Esophagus mucosa (tissue), 1 donor: ENCODE results near the gene CLCNKB. TPM values are rescaled to one million over a fixed set of nuclear protein-coding genes. Genes with fewer than 3 reads are reported as not detected.
"Not testable (repeated sequence)": the region's sequence is repeated elsewhere in the genome, so short reads cannot be mapped to it uniquely, and the experiment has no call there.

Source experiments
- ATAC-seq: fragments of 200-7000 bp; cut with Tn5 transposase; one replicate; pipeline ENCODE4 v1.9.1; 2020
- total RNA-seq: library from RNA; stranded (reverse); gene quantifications from one replicate; pipeline ENCODE4 v1.2.4, GENCODE V29; 2023
- donor health status: DM: yes; HTN: yes; CAD: no.

CLCNKB gene
- total RNA-seq, 1 donor from 2014 or later: not detected

DNA sequence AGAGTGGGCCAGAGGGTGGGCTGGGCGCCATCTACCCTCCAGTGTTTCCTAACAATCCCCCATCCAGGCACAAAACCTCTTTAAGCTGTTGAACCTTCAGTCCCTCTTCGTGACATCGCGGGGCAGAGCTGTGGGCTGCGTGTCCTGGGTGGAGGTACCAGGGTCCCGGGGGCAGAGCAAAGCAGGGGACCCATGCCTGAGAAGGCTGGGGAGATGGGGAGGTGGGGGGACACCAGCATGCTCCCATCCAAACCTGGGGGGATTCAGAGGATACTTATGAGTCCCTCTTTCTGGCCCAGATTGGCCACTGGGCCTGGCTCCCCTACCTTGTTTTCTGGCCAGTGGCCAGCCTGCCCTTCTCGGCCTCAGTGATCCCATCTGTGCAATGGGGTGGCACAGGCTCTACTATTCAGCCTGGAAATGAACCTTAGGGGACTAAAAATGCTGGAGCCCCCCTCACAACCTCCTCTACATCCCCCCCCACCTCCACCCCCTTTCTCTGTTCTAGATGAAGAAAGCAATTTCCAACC lies 10.4 kb upstream of the CLCNKB start:
- ATAC-seq: not testable (repeated sequence)

DNA sequence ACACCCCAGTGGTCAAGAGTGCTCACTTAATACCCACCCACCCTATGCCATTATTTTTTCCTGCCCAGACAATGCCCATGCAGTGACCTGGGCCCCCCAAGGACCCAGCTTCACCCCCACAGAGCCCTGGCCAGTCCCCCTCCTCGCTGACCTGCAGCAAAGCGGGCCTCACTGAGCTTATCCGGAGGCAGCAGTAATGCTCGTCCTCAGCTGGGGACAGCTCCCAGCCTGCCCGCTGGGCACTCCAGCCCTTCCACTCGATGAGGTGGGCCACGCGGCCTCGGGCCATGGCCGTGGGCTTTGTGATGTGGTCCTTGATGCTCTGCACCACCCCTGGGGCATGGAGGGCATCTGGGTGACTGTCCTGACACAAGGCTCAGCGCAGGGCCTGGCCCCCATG lies 7.1 kb upstream of the CLCNKB start:
- not testable (repeated sequence) for ATAC-seq

DNA sequence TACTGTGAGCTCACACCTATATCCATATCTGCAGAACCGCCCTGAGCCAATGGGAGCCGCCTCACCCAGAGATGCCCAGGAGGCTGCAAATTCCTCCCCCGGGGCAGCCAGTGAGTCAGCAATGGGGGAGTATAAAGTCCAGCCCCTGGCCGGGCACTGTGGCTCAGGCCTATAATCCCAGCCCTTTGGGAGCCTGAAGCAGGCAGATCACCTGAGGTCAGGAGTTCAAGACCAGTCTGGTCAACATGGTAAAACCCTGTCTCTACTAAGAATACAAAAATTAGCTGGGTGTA lies 5.0 kb upstream of the CLCNKB start:
- ATAC-seq: no peak

DNA sequence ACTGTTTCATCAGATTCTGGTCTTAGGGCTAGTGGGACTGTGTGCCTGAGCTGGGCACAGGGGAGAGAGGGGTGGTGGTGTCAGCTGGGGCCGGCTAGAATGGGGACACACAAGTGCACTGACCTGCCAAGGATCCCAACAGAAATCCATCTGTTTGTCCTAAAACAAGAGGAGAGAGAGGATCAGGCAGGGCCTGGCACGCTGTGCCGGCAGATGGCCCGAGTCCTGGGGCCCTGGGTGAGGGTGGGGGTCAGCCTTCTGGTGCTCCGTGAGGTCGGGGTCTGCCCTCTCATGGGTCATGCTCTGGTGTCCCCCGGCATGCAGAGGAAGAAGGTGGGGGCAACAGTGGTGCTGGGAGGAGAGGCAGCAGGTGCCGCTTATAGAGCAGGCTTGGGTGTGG lies 3.7 kb upstream of the CLCNKB start:
- not testable (repeated sequence) for ATAC-seq

DNA sequence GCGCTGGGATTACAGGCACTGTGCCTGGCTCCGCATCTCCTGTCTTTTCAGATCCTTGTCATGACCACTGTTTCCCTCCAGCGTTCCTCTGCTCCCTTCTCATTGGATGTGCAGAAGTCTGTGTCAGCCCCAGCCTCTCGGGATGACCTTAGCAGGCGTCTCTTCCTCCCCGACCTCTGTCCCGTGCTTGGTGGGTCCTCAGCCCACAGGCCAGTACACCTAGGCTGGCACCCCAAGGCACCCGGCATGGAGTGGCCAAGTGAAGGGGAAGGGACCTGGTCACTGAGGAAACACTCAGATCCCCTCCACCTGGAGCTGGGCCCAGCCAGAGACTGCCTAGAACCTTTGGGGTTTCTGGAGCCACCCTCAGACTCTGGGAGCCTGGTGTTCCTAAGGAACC lies 2.4 kb upstream of the CLCNKB start:
- ATAC-seq: no peak

DNA sequence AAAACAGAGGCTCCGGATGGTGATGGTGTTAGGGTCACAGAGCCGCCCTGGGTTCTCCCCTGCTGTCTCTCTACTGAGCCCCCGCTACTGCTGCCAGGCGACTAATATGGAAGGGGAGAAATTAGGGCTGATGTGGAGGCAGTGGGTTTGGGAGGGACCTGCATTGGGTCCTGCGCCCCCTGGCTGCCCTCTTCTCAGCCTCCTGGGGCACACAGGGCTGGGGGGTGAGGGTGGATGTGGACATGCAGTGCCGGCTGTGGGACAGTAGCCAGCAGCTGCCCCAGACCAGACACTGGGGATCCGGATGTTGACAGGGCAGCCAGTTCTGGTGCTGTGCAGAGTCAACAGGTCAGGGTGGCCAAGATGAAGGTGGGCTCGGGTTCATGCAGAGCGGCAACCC lies 1.5 kb upstream of the CLCNKB start:
- ATAC-seq: no peak

DNA sequence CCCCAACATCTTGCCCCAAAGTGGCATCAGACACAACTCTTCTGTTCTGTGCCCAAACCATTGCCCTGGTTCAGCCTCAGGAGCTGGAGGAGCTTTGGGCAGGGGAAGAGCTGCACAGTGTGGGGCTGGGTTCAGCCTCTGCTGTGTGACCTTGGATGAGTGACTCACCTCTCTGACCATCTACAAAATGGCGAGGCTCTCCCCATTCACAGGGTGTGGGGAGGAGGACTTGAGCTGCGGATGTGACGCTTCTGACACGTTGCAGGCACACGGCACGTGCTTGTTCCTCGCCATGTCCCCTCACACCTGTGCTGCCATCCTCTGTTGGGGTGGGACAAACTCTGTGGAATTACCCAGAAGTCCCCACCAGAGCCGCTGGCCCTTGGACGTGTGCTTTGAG lies 928 bp upstream of the CLCNKB start:
- ATAC-seq: not testable (repeated sequence)

DNA sequence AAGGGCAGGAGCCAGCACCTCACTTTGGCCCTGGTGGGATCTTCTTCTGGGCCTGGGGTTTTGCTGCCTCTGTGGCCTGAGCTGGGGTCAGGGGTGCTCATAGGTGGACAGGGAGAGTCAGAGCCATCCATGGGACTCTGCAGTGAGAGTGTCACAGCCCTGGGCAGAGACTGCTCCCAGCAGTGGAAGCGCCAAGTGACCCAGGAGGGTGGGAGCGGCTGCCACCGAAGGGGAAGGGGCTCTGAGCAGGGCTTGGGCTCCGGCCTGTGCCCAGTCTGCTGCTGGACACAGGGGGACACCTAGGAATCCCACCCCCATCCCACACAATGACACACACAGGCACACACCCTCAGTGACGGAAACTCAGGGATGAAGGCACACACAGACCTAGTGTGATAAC lies 368 bp downstream of the CLCNKB start:
- no peak for ATAC-seq

DNA sequence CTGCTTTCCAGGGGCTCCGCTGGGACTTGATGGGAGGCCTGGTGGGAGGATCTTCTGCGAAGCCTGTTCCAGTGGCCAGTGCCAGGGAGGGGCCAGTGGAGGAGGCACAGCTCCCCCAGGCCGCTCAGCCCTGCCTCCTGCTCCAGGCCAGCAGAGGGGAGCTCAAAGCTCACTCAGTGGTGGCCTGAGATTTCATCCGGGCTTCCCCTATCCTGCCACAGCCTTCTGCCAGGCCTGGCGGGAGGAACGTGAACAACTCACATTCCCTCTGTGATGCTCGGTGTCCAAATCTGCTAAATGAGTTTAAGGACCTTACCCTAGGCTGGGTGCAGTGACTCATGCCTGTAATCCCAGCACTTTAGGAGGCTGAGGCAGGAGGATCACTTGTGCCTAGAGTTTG lies 3.3 kb downstream of the CLCNKB start:
- no peak for ATAC-seq

DNA sequence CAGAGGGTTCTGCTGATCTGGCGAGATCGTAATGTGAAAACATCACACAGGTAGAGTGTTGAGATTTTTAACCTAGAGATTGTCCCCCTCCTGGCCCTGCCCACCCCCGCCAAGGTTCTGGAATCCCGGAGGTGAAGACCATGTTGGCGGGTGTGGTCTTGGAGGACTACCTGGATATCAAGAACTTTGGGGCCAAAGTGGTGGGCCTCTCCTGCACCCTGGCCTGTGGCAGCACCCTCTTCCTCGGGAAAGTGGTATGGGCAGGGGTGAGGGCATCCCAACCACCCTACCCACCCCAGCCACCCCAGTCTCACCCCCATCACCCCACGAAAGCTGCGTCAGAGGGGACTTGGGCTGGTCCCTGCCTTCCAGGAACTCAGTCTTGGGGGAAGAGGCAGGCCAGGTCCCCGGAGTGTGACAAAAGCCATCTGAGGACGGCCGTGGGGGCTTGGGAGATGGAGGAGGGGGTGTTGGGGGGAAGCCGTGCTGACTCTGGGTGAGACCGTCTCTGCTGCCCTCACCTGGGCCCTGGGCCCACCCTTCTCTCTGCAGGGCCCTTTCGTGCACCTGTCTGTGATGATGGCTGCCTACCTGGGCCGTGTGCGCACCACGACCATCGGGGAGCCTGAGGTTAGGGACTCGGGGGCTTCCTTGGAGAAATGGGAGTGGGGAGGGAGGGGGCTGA lies 4.4 kb downstream of the CLCNKB start:
- ATAC-seq: no peak

DNA sequence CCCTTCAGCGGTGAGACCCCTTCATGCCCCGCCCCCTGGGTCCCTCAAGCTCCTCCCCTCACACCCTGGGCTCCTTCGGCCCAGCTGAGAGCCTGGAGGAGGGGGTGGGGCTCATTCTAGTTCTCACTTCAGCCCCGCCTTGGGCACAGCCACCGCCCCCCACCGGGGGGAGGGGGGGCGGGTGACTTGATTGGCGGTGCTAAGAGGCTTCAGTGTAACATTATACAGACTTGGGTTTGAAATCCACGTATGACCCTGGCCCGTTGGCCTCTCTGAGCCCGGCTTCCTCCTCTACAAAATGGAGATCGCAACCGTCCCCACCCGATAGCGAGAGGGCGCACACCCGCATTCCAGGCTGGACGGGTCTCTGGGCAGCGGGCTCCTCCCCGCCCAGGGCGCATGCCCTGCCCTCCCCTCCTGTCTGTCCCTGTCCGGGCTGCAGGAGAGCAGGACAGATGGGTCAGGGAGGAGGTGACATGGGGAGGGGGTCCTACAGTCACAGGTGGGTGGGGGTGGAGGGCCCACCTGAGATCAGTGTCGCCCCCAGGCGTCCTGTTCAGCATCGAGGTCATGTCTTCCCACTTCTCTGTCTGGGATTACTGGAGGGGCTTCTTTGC lies 5.1 kb downstream of the CLCNKB start:
- peak; percentile 8 for ATAC-seq

DNA sequence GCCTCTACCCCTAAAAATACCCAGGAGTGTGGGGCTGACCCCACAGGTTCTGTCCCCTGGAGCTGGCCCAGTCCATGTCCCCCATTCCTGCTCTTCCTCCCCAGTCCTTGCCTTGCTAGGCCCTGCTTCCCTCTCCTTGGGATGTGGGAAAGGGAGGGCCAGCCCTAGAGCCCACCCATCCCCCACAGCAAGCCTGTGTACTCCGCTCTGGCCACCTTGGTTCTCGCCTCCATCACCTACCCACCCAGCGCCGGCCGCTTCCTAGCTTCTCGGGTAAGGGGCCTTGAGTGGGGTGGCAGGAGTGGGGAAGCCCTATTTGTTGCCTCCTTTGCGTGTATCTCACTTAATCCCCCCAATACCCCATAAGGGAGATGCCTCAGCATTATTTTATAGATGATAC lies 6.7 kb downstream of the CLCNKB start:
- no peak for ATAC-seq

DNA sequence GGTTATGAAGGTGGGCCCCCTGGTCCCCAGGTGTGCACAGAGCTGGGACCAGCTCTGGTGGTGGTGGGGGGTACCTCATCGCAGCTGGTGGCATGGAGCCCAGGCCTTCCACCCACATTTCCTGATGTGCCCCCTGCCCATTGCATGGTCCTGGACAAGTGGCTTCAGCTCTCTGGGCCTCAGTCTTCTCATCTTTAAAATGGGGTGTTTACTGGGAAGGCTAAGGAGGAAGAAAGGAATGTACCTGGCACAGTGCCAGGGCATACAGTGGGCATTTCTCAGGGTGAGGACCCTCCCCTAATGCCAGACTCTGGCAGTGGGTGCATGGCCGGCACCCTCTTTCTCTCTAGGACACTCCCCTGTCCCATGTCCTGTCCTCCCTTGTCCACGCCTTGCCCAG lies 7.5 kb downstream of the CLCNKB start:
- no peak for ATAC-seq

DNA sequence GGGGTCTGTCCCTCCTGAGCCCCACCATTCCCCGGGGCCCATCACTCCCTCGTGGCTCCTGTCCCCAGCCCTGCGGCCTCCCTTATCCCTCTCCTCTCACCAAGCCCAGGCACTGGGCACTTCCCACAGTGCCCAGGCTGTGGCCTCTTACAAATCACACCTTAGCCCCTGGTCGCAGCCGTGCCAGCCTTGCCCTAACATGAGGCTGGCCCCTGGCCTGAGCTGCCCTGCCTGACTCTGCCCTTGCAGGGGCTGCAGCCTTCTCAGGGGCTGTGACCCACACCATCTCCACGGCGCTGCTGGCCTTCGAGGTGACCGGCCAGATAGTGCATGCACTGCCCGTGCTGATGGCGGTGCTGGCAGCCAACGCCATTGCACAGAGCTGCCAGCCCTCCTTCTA lies 8.4 kb downstream of the CLCNKB start:
- ATAC-seq: not testable (repeated sequence)

DNA sequence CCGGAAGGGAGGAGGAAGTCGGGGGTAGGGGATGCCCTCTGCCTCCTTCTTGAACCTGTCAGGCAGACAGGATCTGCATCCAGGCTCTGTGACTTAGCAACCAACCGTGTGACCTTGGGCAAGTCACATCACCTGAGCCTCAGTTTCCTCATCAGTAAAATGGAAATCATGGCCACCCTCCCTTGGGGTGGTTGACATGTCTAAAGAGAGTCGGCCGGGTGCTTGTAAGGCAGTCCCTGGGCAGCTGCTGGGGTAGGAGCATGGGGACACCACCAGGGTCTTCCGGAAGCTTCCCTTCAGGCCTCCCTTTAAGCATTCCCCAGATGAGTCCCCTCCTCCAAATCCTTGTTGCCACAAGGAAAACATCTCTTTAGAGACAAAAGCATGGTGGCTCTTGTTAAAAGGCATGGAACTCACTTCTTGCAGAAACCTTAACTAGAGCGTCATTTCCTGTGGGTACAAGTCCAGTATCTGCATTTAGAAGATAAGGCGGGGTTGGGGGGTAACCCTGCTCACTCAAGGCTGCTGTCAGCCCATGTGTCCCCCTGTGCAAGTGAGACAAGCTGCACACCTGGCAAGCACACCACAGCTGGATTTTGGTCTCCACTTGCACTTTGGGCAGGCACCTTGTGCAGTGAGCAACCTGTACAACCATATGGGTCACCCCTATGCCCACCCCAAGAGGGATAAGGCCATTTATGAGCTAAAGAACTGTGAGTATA lies 10.4 kb downstream of the CLCNKB start:
- no peak for ATAC-seq

DNA sequence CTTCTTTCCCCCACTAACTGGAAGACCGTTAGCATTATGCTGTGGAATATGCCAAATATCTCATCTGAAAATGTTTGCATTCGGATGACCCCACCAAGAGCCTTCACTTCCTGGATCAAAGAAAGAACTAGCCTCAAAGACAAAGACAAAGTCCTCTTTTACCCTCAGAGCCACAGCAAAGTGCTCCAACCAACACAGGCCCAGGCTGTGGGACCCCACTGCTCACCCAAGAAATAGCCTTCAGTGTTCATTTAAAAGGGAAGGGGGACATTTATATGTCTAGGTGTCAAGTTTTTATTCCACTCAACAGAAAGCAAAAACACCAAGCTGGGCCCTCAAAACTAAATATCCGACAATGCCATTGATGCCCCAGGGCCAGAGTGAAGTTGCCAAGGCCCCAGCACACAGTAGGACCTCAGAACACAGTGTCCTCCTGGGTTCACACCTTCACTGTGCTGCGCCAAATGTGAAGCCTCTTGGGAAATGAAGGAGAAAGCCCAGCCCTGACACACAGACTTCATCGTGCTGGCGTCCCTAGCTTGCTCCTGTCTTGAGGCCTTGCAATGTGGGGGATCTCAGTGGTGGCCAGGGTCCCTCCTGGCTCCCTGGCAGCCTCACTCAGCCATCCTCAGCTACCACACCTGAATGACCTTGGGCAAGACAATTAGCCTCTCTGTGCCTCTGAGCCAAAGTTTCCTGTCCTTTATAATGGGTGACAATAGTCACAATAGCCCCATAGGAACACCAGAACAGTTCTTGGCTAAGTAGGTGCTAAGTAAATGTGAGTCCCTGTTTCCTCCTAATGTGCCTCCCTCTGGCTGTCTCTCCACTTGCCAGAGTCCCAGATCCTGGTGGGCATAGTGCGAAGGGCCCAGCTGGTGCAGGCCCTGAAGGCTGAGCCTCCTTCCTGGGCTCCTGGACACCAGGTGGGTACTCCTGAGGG lies 11.3 kb downstream of the CLCNKB start:
- no peak for ATAC-seq

DNA sequence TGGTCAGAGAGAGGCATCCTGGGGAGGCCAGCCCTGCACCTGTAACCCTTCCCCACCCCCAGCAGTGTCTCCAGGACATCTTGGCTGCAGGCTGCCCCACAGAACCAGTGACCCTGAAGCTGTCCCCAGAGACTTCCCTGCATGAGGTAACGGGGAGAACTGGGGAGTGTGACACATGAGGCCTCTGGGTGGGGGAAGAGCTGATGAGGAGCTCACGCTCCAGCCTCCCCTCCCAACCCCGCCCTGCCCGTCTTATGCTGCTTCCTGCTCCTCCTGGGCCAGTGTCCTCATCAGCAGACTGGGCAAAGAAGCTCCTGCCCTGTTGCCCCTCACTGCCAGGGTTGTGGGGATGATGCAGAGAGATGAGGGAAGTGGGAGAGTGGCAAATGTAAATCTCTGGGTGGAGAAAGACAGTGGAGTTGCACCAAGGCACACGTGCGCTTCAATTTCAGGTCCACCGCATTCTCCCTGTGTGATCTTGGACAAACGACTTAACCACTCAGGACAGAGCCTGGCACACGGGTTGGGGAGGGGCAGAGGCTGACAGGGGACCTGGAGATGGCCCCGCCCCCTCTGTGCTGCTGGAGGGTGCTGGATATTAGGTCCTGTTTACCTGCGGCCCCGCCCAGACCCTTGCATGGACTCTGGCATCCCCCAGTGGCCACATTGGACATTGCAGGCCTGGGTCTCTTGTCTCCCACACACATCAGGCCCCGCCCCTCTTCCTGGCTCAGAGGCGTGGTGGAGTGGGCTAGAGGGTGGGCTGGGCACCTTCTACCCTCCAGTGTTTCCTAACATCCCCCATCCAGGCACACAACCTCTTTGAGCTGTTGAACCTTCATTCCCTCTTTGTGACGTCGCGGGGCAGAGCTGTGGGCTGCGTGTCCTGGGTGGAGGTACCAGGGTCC lies 12.3 kb downstream of the CLCNKB start:
- peak; percentile 87 for ATAC-seq

DNA sequence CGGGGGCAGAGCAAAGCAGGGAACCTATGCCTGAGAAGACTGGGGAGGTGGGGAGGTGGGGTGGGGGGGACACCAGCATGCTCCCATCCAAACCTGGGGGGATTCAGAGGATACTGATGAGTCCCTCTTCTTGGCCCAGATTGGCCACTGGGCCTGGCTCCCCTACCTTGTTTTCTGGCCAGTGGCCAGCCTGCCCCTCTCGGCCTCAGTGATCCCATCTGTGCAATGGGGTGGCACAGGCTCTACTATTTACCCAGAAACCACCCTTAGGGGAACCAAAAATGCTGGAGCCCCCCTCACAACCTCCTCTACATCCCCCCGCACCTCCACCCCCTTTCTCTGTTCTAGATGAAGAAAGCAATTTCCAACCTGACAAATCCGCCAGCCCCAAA lies 12.9 kb downstream of the CLCNKB start:
- ATAC-seq: not testable (repeated sequence)

DNA sequence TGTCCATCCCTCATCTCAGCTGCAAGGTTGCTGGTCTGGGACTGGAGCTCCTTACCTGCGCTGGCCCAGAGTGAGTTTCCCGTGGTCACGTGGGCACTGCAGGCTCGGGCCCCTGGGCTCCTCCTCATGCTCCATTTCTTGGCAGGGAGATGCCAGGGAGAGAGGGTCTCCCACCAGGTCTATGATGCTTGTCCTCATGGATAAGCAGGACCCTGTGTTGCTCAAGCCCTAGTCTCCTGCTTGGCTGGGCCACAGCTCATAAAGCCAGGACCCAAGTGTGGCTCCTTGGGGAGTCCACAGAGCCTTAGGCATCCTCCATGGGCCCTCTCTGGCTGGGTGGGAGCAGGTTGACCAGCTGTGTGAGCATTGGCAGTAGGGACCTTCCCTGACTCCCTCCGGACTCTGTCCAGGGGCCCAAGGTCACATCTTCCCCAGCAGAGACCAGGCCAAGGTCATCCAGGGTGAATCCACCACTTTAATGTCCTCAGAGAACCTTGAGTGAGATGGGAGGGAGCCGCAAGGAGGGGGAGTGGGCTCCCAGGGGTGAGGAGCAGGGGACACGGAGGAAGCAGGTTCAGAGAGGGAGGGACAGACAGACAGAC lies 13.8 kb downstream of the CLCNKB start:
- ATAC-seq: not testable (repeated sequence)

DNA sequence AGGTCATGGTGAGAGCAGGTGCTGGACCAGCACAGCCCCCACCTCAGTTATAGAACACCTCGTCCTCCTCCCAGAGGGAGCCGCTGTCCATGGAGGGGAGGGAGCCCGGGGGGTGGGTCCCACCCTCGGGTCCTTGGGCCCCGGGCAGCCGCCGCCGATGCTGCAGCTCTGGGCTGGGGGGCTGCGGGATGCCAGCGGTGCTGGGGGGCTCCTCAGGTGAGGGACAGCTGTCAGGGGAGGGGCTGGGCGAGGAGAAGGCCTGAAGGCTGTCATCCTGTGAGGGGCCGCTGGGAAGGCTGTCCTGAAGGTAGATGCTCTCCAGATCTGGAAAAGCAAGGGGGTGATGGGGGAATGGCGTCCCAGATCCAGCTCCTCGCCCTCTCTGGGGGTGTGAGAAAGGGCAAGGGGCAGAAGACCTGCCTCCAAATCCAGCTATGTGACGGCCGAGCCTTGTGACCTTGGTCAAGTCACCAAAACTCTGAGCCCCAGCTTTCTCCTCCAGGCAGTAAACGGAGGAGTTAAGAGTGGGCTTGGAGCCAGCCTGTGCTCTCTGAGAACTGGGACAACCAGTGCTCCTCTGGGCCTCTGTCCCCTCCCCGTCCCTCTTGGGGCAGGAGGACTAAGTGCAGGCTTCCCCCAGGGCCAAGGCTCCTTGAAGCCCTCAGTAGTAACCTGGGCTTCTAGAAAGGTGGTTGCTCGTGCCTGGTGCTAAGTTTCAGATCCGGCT lies 15.0 kb downstream of the CLCNKB start:
- ATAC-seq: not testable (repeated sequence)

DNA sequence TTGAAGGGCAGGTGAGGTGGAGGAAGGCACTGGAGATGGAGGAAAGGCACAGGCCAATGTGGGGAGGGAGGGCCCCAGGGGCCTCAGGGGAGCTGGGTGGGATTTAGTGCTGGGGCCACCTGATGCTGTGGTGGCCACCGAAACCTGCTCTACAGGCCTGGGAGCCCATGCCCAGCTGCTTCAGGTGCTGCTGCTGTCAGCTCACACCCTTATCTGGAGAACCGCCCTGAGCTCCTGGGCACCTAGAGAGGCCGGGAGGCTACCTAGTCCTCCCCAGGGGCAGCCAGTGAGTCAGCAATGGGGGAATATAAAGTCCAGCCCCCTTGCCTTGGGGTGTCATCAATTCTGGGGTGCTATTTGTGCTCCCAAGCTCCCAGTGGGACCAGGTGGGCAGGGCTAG lies 17.7 kb downstream of the CLCNKB start:
- ATAC-seq: peak; percentile 38
